Measurements from ENCODE around the gene TUB.

TUB gene

DNA sequence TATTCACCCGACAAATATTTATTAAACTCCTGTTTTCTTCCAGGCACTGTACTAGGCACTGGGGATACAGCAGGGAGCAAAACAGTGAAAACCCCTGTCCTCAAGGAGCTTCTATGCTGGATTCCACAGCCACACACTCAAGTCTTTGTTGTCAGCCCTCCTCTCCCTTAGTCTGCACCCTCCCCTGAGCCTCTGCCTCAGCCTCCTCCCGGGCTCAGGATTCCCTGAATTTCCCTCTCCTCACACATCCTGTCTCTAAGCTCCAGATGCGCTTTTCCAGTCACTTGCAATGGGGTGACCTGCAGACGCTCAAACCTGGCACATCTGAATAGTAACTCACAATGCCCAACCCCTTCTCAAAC, 13.5 kb upstream of the TUB start:
- Histone ChIP-seq H3K27ac (no peak overlapping the region), H3K4me3 (ENCODE audit: low read depth, low read length) (no peak overlapping the region), H3K36me3 (replicated peaks) (no peaks in the 10 kb centered on the region), H3K27me3 (replicated peaks) (peaks cover 5% of the 10 kb centered on the region)
- in situ Hi-C loops (cut with HindIII; ENCODE audit: low pct_ligation_motif_present, low sequenced_read_pairs), result no loop called here
- TF ChIP-seq, protein P1, sequence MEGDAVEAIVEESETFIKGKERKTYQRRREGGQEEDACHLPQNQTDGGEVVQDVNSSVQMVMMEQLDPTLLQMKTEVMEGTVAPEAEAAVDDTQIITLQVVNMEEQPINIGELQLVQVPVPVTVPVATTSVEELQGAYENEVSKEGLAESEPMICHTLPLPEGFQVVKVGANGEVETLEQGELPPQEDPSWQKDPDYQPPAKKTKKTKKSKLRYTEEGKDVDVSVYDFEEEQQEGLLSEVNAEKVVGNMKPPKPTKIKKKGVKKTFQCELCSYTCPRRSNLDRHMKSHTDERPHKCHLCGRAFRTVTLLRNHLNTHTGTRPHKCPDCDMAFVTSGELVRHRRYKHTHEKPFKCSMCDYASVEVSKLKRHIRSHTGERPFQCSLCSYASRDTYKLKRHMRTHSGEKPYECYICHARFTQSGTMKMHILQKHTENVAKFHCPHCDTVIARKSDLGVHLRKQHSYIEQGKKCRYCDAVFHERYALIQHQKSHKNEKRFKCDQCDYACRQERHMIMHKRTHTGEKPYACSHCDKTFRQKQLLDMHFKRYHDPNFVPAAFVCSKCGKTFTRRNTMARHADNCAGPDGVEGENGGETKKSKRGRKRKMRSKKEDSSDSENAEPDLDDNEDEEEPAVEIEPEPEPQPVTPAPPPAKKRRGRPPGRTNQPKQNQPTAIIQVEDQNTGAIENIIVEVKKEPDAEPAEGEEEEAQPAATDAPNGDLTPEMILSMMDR (IDR thresholded peaks at IDR 0.05; ENCODE audit: low read depth, low read length, missing control alignments), result no peak
- no peak for DNase-seq

DNA sequence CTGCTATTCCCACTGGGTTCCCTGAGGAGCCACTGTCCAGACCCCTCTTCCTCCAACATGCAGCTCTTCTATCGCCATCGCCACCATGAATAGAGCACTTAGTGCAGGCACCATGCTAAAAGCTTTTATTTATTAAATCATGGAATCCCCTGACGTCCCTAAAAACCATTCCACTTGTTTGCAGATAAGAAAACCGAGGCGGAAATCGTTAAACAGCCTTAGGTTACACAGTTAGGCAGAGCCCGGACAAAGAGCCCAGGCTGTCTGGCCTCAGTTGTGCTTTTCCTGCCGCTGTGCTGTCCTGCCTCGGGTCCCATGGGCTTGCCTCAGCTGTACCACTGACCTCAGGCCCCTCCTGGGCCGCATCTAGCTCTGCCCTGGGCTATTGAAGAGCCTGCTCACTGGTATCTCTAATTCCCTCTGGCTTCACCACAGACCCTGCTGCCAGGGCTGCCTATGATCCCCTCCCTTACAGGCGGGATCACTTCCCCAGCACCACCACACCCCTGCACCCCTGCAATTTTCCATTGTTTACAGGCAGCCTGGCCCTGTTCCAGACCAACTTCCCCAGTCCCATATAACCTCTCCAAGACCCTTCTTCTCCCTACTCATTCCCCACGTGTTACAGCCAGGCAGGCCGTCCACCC, 13.0 kb upstream of the TUB start:
- TF ChIP-seq, protein P1 (IDR thresholded peaks at IDR 0.05; ENCODE audit: low read depth, low read length, missing control alignments), result no peak
- Histone ChIP-seq H3K27ac (no peak overlapping the region), H3K36me3 (replicated peaks) (no peaks in the 10 kb centered on the region), H3K4me3 (ENCODE audit: low read depth, low read length) (no peak overlapping the region), H3K27me3 (replicated peaks) (peaks cover 10% of the 10 kb centered on the region)
- DNase-seq, result no peak
- in situ Hi-C loops (cut with HindIII; ENCODE audit: low pct_ligation_motif_present, low sequenced_read_pairs), result no loop called here

DNA sequence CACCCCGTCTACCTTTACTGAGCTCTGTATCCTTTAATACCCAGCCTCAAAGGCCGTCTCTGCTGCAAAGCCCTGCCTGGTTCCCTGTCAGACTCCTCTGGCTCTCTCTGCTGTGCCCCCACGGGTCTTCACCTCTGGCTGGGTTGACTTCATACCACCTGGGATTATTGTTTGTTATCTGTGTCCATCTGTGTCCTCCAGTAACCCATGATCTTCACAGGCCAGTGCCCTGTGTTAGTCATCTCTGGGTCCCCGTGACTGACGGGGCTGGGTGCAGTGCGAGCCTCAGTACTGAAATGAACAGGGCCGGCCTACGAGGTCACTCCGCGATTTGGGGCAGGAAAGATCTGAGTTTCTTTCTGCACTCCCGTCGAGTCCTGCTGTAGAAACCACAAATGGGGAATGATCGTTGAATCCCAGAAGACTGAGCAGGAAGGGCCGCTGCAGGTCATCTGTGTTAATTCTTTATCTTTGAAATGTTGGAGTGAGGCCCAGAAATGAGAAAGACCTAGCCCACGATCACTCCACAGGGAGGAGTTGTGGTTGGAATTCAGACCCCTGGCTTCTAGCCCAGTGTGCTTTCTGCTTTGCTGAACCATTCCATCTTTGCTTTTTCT, 12.3 kb upstream of the TUB start:
- peak; percentile 69 for DNase-seq
- TF ChIP-seq, protein P1 (IDR thresholded peaks at IDR 0.05; ENCODE audit: low read depth, low read length, missing control alignments), result no peak
- H3K27me3 ChIP-seq (replicated peaks), result peaks cover 11% of the 10 kb centered on the region
- H3K4me3 ChIP-seq (ENCODE audit: low read depth, low read length), result peak overlapping the region; percentile 12
- no peaks in the 10 kb centered on the region for H3K36me3 ChIP-seq (replicated peaks)
- in situ Hi-C loops (cut with HindIII; ENCODE audit: low pct_ligation_motif_present, low sequenced_read_pairs), result no loop called here
- no peak overlapping the region for H3K27ac ChIP-seq

DNA sequence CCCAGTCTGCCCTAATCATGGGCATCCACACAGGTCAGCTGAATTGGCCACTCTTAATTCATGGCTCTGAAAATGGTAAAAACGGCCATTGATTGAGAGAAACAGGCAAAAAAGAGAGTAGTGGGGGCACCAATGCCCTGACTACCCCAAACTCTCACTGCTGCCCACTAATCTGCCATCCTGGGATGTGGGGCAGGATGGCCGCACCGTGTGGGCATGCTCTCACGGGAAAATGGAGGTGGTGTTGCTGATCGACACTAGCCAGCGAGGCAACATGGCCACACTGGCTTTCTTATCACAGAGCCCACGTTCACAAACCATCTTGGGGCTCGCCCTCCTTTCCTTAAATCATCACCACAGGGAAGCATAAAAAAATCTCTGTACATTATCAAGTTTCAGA, 11.2 kb upstream of the TUB start:
- peaks cover 11% of the 10 kb centered on the region for H3K27me3 ChIP-seq (replicated peaks)
- TF ChIP-seq, protein P1 (IDR thresholded peaks at IDR 0.05; ENCODE audit: low read depth, low read length, missing control alignments), result no peak
- no peak overlapping the region for H3K4me3 ChIP-seq (ENCODE audit: low read depth, low read length)
- H3K36me3 ChIP-seq (replicated peaks), result no peaks in the 10 kb centered on the region
- DNase-seq, result no peak
- H3K27ac ChIP-seq, result no peak overlapping the region
- in situ Hi-C loops (cut with HindIII; ENCODE audit: low pct_ligation_motif_present, low sequenced_read_pairs), result no loop called here

DNA sequence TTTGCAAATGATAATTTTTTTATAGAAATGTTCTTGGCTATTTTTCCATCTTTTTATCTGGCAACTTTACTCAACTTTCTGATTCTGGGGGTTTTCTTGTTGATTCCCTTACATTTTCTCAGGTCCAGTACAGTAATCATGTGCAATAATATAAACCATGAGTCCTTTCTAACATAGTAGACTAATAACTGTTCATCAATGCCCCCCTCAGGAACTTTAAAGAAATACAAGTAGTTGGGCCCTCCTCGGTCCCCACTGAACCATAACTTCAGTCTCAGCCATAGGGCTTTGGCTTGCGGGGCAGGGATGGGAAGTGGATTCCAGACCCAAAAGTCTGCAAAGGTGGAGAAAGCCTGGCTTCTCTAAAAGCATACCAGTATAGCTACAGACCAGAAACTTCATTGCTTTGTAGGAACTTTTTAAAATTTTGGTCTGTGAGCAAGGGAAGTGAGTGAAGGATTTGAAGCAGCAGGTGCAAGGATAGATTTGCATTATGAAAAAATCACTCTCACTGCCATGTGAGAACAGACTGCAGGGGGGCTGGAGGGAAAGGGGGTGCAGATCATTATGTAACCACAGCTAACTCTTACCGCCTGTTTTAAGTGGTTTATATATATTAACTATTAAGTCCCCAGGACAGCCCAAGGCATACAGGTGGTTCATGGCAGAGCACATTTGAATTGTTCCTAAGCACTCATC, 10.4 kb upstream of the TUB start:
- no peaks in the 10 kb centered on the region for H3K36me3 ChIP-seq (replicated peaks)
- in situ Hi-C loops (cut with HindIII; ENCODE audit: low pct_ligation_motif_present, low sequenced_read_pairs), result no loop called here
- no peak overlapping the region for H3K4me3 ChIP-seq (ENCODE audit: low read depth, low read length)
- TF ChIP-seq, protein P1 (IDR thresholded peaks at IDR 0.05; ENCODE audit: low read depth, low read length, missing control alignments), result peak; percentile 51
- peaks cover 11% of the 10 kb centered on the region for H3K27me3 ChIP-seq (replicated peaks)
- no peak overlapping the region for H3K27ac ChIP-seq
- peak; percentile 44 for DNase-seq
